C4-2B (cell line): ENCODE measurements around the gene PSG4.
"Not testable (repeated sequence)": the region's sequence is repeated elsewhere in the genome, so short reads cannot be mapped to it uniquely, and the experiment has no call there.

Experiments used
- H3K27ac ChIP-seq: fragments of 450-650 bp; 2 replicates; pipeline ENCODE4 v1.5.1; 2017
- CTCF ChIP-seq: fragments of 450-650 bp; conservative IDR thresholded peaks from 2 replicates; pipeline ENCODE4 v1.5.1; 2017; ENCODE audit warnings: mild to moderate bottlenecking
- ZFX ChIP-seq: fragments of 450-650 bp; IDR thresholded peaks from 2 replicates; pipeline ENCODE4 v1.6.1; 2017

PSG4 gene

GRCh38 chr19:43207991-43208390 lies 2.6 kb upstream of the PSG4 start:
- TF ChIP-seq ZFX (no peak), CTCF (no peak)
- H3K27ac ChIP-seq = no peak overlapping the region

GRCh38 chr19:43207174-43207573 lies 1.7 kb upstream of the PSG4 start:
- not testable (repeated sequence) for H3K27ac ChIP-seq
- TF ChIP-seq CTCF = peak; percentile 71

- not testable (repeated sequence) for H3K27ac ChIP-seq
Observed at GRCh38 chr19:43203611-43204010, 1.8 kb downstream of the PSG4 start.

- not testable (repeated sequence) for H3K27ac ChIP-seq
Observed at GRCh38 chr19:43201891-43202290, 3.5 kb downstream of the PSG4 start.

- not testable (repeated sequence) for H3K27ac ChIP-seq
Observed at GRCh38 chr19:43201337-43201801, 4.1 kb downstream of the PSG4 start.

GRCh38 chr19:43198686-43199419 lies 6.6 kb downstream of the PSG4 start:
- TF ChIP-seq CTCF = 0 out of 2 replicates have a peak, but pooled peaks have one; percentile 7
- H3K27ac ChIP-seq = not testable (repeated sequence)

GRCh38 chr19:43197666-43198397 lies 7.6 kb downstream of the PSG4 start:
- not testable (repeated sequence) for H3K27ac ChIP-seq

GRCh38 chr19:43194397-43194796 lies 11.0 kb downstream of the PSG4 start:
- H3K27ac ChIP-seq = not testable (repeated sequence)

- H3K27ac ChIP-seq = not testable (repeated sequence)
Observed at GRCh38 chr19:43192381-43193155, 12.9 kb downstream of the PSG4 start.

GRCh38 chr19:43188092-43188491 lies 17.3 kb downstream of the PSG4 start:
- H3K27ac ChIP-seq = not testable (repeated sequence)
- 0 out of 2 replicates have a peak, but pooled peaks have one; percentile 17 for TF ChIP-seq CTCF

- H3K27ac ChIP-seq = not testable (repeated sequence)
Observed at GRCh38 chr19:43186311-43186935, 19.0 kb downstream of the PSG4 start, which contains the start of gene PSG5. PSG5 (minus strand) TSS chr19:43186536; CDS start chr19:43186405, 131 bp downstream.

GRCh38 chr19:43181869-43182771 lies 23.3 kb downstream of the PSG4 start:
- not testable (repeated sequence) for H3K27ac ChIP-seq
